ENCODE results near the gene TBCK. TPM values are rescaled to one million over a fixed set of nuclear protein-coding genes. Genes with fewer than 3 reads are reported as not detected.

Gene TBCK
- total RNA-seq, 1 donor from 2014 or later = 28.1 TPM

GRCh38 chr4:106289737-106290136 is 26.3 kb downstream of the TBCK start:
- Mint-ChIP-seq H3K4me1 (no peaks in the 10 kb centered on the region), H3K9me3 (no peaks in the 10 kb centered on the region), H3K27me3 (no peaks in the 10 kb centered on the region), H3K36me3 (ENCODE audit: low read depth) (peaks cover 13% of the 10 kb centered on the region), H3K27ac (no peak overlapping the region), H3K4me3 (no peak overlapping the region)
- intact Hi-C loops (cut with micrococcal nuclease) = loop anchor here (10.0 kb wide), 1 partner anchor 65 kb away; no protein-coding TSS in a partner anchor
- DNase-seq = no peak

GRCh38 chr4:106287353-106287969 is 28.5 kb downstream of the TBCK start:
- peaks cover 7% of the 10 kb centered on the region for H3K36me3 Mint-ChIP-seq (ENCODE audit: low read depth)
- intact Hi-C loops (cut with micrococcal nuclease) = loop anchor here (10.0 kb wide), 1 partner anchor 63 kb away; no protein-coding TSS in a partner anchor
- no peak overlapping the region for H3K27ac Mint-ChIP-seq
- DNase-seq = no peak
- no peaks in the 10 kb centered on the region for H3K27me3 Mint-ChIP-seq
- H3K4me1 Mint-ChIP-seq = peaks cover 2% of the 10 kb centered on the region
- no peaks in the 10 kb centered on the region for H3K9me3 Mint-ChIP-seq
- H3K4me3 Mint-ChIP-seq = no peak overlapping the region

- Mint-ChIP-seq H3K9me3 (no peaks in the 10 kb centered on the region), H3K4me1 (peaks cover 2% of the 10 kb centered on the region), H3K36me3 (ENCODE audit: low read depth) (peaks cover 7% of the 10 kb centered on the region), H3K27ac (no peak overlapping the region), H3K27me3 (no peaks in the 10 kb centered on the region), H3K4me3 (no peak overlapping the region)
- DNase-seq = no peak
- intact Hi-C loops (cut with micrococcal nuclease) = loop anchor here (10.0 kb wide), 1 partner anchor 62 kb away; no protein-coding TSS in a partner anchor
Observed at GRCh38 chr4:106286611-106287010, 29.4 kb downstream of the TBCK start.

- peaks cover 4% of the 10 kb centered on the region for H3K36me3 Mint-ChIP-seq (ENCODE audit: low read depth)
- no peak for DNase-seq
- no peaks in the 10 kb centered on the region for H3K9me3 Mint-ChIP-seq
- intact Hi-C loops (cut with micrococcal nuclease) = loop anchor here (10.0 kb wide), 1 partner anchor 59 kb away; no protein-coding TSS in a partner anchor
- no peak overlapping the region for H3K4me3 Mint-ChIP-seq
- no peak overlapping the region for H3K27ac Mint-ChIP-seq
- H3K4me1 Mint-ChIP-seq = peaks cover 2% of the 10 kb centered on the region
- H3K27me3 Mint-ChIP-seq = no peaks in the 10 kb centered on the region
Observed at GRCh38 chr4:106284227-106284626, 31.8 kb downstream of the TBCK start.

GRCh38 chr4:106277140-106277675 is 38.8 kb downstream of the TBCK start:
- Mint-ChIP-seq H3K9me3 (no peaks in the 10 kb centered on the region), H3K4me1 (no peaks in the 10 kb centered on the region), H3K27ac (no peak overlapping the region), H3K36me3 (ENCODE audit: low read depth) (no peaks in the 10 kb centered on the region), H3K27me3 (no peaks in the 10 kb centered on the region), H3K4me3 (no peak overlapping the region)
- intact Hi-C loops (cut with micrococcal nuclease) = no loop called here
- DNase-seq = no peak

- intact Hi-C loops (cut with micrococcal nuclease) = no loop called here
- Mint-ChIP-seq H3K9me3 (no peaks in the 10 kb centered on the region), H3K27me3 (no peaks in the 10 kb centered on the region), H3K27ac (no peak overlapping the region), H3K4me3 (no peak overlapping the region), H3K36me3 (ENCODE audit: low read depth) (no peaks in the 10 kb centered on the region), H3K4me1 (no peaks in the 10 kb centered on the region)
- DNase-seq = no peak
Observed at GRCh38 chr4:106273831-106274230, 42.2 kb downstream of the TBCK start.

GRCh38 chr4:106270736-106271135 is 45.3 kb downstream of the TBCK start:
- Mint-ChIP-seq H3K4me3 (no peak overlapping the region), H3K4me1 (no peaks in the 10 kb centered on the region), H3K36me3 (ENCODE audit: low read depth) (no peaks in the 10 kb centered on the region), H3K27me3 (no peaks in the 10 kb centered on the region), H3K9me3 (no peaks in the 10 kb centered on the region), H3K27ac (no peak overlapping the region)
- no peak for DNase-seq
- intact Hi-C loops (cut with micrococcal nuclease) = no loop called here

GRCh38 chr4:106269711-106270110 is 46.3 kb downstream of the TBCK start:
- Mint-ChIP-seq H3K27me3 (no peaks in the 10 kb centered on the region), H3K36me3 (ENCODE audit: low read depth) (no peaks in the 10 kb centered on the region), H3K4me3 (no peak overlapping the region), H3K4me1 (no peaks in the 10 kb centered on the region), H3K27ac (no peak overlapping the region), H3K9me3 (no peaks in the 10 kb centered on the region)
- intact Hi-C loops (cut with micrococcal nuclease) = no loop called here
- no peak for DNase-seq

GRCh38 chr4:106268786-106269185 is 47.2 kb downstream of the TBCK start:
- H3K27me3 Mint-ChIP-seq = no peaks in the 10 kb centered on the region
- H3K36me3 Mint-ChIP-seq (ENCODE audit: low read depth) = no peaks in the 10 kb centered on the region
- H3K4me1 Mint-ChIP-seq = no peaks in the 10 kb centered on the region
- DNase-seq = no peak
- no peak overlapping the region for H3K27ac Mint-ChIP-seq
- intact Hi-C loops (cut with micrococcal nuclease) = no loop called here
- no peaks in the 10 kb centered on the region for H3K9me3 Mint-ChIP-seq
- H3K4me3 Mint-ChIP-seq = no peak overlapping the region

- DNase-seq = no peak
- intact Hi-C loops (cut with micrococcal nuclease) = loop anchor here (2.0 kb wide), 1 partner anchor 633 kb away; no protein-coding TSS in a partner anchor
- H3K4me3 Mint-ChIP-seq = no peak overlapping the region
- no peaks in the 10 kb centered on the region for H3K27me3 Mint-ChIP-seq
- H3K9me3 Mint-ChIP-seq = no peaks in the 10 kb centered on the region
- no peak overlapping the region for H3K27ac Mint-ChIP-seq
- no peaks in the 10 kb centered on the region for H3K36me3 Mint-ChIP-seq (ENCODE audit: low read depth)
- H3K4me1 Mint-ChIP-seq = no peaks in the 10 kb centered on the region
Observed at GRCh38 chr4:106266201-106266600, 49.8 kb downstream of the TBCK start.

GRCh38 chr4:106264331-106264728 is 51.7 kb downstream of the TBCK start:
- H3K4me1 Mint-ChIP-seq = no peaks in the 10 kb centered on the region
- H3K36me3 Mint-ChIP-seq (ENCODE audit: low read depth) = no peaks in the 10 kb centered on the region
- H3K9me3 Mint-ChIP-seq = no peaks in the 10 kb centered on the region
- intact Hi-C loops (cut with micrococcal nuclease) = no loop called here
- H3K27ac Mint-ChIP-seq = no peak overlapping the region
- H3K27me3 Mint-ChIP-seq = no peaks in the 10 kb centered on the region
- no peak overlapping the region for H3K4me3 Mint-ChIP-seq
- DNase-seq = no peak

GRCh38 chr4:106263594-106264330 is 52.2 kb downstream of the TBCK start:
- H3K36me3 Mint-ChIP-seq (ENCODE audit: low read depth) = no peaks in the 10 kb centered on the region
- intact Hi-C loops (cut with micrococcal nuclease) = no loop called here
- H3K4me1 Mint-ChIP-seq = no peaks in the 10 kb centered on the region
- no peak for DNase-seq
- no peaks in the 10 kb centered on the region for H3K27me3 Mint-ChIP-seq
- no peak overlapping the region for H3K4me3 Mint-ChIP-seq
- H3K9me3 Mint-ChIP-seq = no peaks in the 10 kb centered on the region
- H3K27ac Mint-ChIP-seq = no peak overlapping the region

GRCh38 chr4:106261980-106262379 is 54.0 kb downstream of the TBCK start:
- no peak overlapping the region for H3K27ac Mint-ChIP-seq
- H3K27me3 Mint-ChIP-seq = no peaks in the 10 kb centered on the region
- H3K9me3 Mint-ChIP-seq = no peaks in the 10 kb centered on the region
- DNase-seq = no peak
- no peaks in the 10 kb centered on the region for H3K4me1 Mint-ChIP-seq
- intact Hi-C loops (cut with micrococcal nuclease) = no loop called here
- peaks cover 2% of the 10 kb centered on the region for H3K36me3 Mint-ChIP-seq (ENCODE audit: low read depth)
- no peak overlapping the region for H3K4me3 Mint-ChIP-seq

All from activated CD4-positive, alpha-beta T cell treated with anti-CD3 and anti-CD28 coated beads, Interleukin-2, amount 10 ng/mL, durations not matched to agents 24 days and 14 days (primary cell).